Measurements from ENCODE around the gene ALK. TPM values are rescaled to one million over a fixed set of nuclear protein-coding genes. Genes with fewer than 3 reads are reported as not detected.

ALK gene
- total RNA-seq, 1 experiment from 2014 or later, result 0.07 TPM

- no peaks in the 10 kb centered on the region for H3K4me1 Mint-ChIP-seq (ENCODE audit: insufficient read depth, unreplicated experiment)
- H3K27ac Mint-ChIP-seq (ENCODE audit: low read depth, unreplicated experiment), result no peak overlapping the region
- ChIA-PET CTCF (no interaction called here), POLR2A (no interaction called here)
- no peak for DNase-seq (ENCODE audit: unreplicated experiment)
- no peaks in the 10 kb centered on the region for H3K27me3 Mint-ChIP-seq (ENCODE audit: insufficient read depth, unreplicated experiment)
- BruUV-seq (replicated peaks), result no TSS peak
- no peaks in the 10 kb centered on the region for H3K36me3 Mint-ChIP-seq (ENCODE audit: insufficient read depth, unreplicated experiment)
- intact Hi-C loops (cut with micrococcal nuclease), result no loop called here
- H3K9me3 Mint-ChIP-seq (ENCODE audit: unreplicated experiment), result no peaks in the 10 kb centered on the region
- no peak for TF ChIP-seq CTCF (IDR thresholded peaks at IDR 0.05; ENCODE audit: unreplicated experiment)
- H3K4me3 Mint-ChIP-seq (ENCODE audit: unreplicated experiment), result no peak overlapping the region
These were observed 307.0 kb downstream of the ALK start for GRCh38 chr2:29614295-29614830.

GRCh38 chr2:29613792-29614266 is 307.6 kb downstream of the ALK start:
- CTCF ChIA-PET, result no interaction called here
- no TSS peak for BruUV-seq (replicated peaks)
- Mint-ChIP-seq H3K27me3 (ENCODE audit: insufficient read depth, unreplicated experiment) (no peaks in the 10 kb centered on the region), H3K27ac (ENCODE audit: low read depth, unreplicated experiment) (no peak overlapping the region), H3K9me3 (ENCODE audit: unreplicated experiment) (no peaks in the 10 kb centered on the region), H3K4me3 (ENCODE audit: unreplicated experiment) (no peak overlapping the region), H3K4me1 (ENCODE audit: insufficient read depth, unreplicated experiment) (no peaks in the 10 kb centered on the region), H3K36me3 (ENCODE audit: insufficient read depth, unreplicated experiment) (no peaks in the 10 kb centered on the region)
- intact Hi-C loops (cut with micrococcal nuclease), result no loop called here
- no peak for TF ChIP-seq CTCF (IDR thresholded peaks at IDR 0.05; ENCODE audit: unreplicated experiment)
- no peak for DNase-seq (ENCODE audit: unreplicated experiment)
- POLR2A ChIA-PET, result no interaction called here

- ChIA-PET POLR2A (no interaction called here), CTCF (no interaction called here)
- H3K4me1 Mint-ChIP-seq (ENCODE audit: insufficient read depth, unreplicated experiment), result no peaks in the 10 kb centered on the region
- no peak for TF ChIP-seq CTCF (IDR thresholded peaks at IDR 0.05; ENCODE audit: unreplicated experiment)
- no peaks in the 10 kb centered on the region for H3K36me3 Mint-ChIP-seq (ENCODE audit: insufficient read depth, unreplicated experiment)
- H3K4me3 Mint-ChIP-seq (ENCODE audit: unreplicated experiment), result no peak overlapping the region
- no peak for DNase-seq (ENCODE audit: unreplicated experiment)
- no peaks in the 10 kb centered on the region for H3K27me3 Mint-ChIP-seq (ENCODE audit: insufficient read depth, unreplicated experiment)
- intact Hi-C loops (cut with micrococcal nuclease), result no loop called here
- no peak overlapping the region for H3K27ac Mint-ChIP-seq (ENCODE audit: low read depth, unreplicated experiment)
- no peaks in the 10 kb centered on the region for H3K9me3 Mint-ChIP-seq (ENCODE audit: unreplicated experiment)
- no TSS peak for BruUV-seq (replicated peaks)
These were observed 308.3 kb downstream of the ALK start for GRCh38 chr2:29613067-29613466.

- CTCF ChIA-PET, result no interaction called here
- TF ChIP-seq CTCF (IDR thresholded peaks at IDR 0.05; ENCODE audit: unreplicated experiment), result no peak
- Mint-ChIP-seq H3K4me1 (ENCODE audit: insufficient read depth, unreplicated experiment) (peaks cover under 1% of the 10 kb centered on the region), H3K27me3 (ENCODE audit: insufficient read depth, unreplicated experiment) (no peaks in the 10 kb centered on the region), H3K4me3 (ENCODE audit: unreplicated experiment) (no peak overlapping the region), H3K9me3 (ENCODE audit: unreplicated experiment) (no peaks in the 10 kb centered on the region), H3K27ac (ENCODE audit: low read depth, unreplicated experiment) (no peak overlapping the region), H3K36me3 (ENCODE audit: insufficient read depth, unreplicated experiment) (no peaks in the 10 kb centered on the region)
- no TSS peak for BruUV-seq (replicated peaks)
- intact Hi-C loops (cut with micrococcal nuclease), result no loop called here
- POLR2A ChIA-PET, result no interaction called here
- DNase-seq (ENCODE audit: unreplicated experiment), result no peak
These were observed 308.8 kb downstream of the ALK start for GRCh38 chr2:29612568-29612967.

Measured in MCF 10A (cell line).